ENCODE data around the gene MAVS. TPM values are rescaled to one million over a fixed set of nuclear protein-coding genes. Genes with fewer than 3 reads are reported as not detected.

Gene MAVS
- total and polyA plus RNA-seq, 2 experiments from 2014 or later: 15.6 to 24.7 TPM

GRCh38 chr20:3820901-3821727 is 25.5 kb upstream of the MAVS start:
- Histone ChIP-seq H3K4me2 (peak overlapping the region; percentile 73), H3K4me3 (peak overlapping the region; percentile 62), H3K79me2 (peaks cover 11% of the 10 kb centered on the region), H3K9me2 (replicated peaks; ENCODE audit: insufficient read depth) (no peaks in the 10 kb centered on the region), H4K20me1 (ENCODE audit: insufficient read depth, poor library complexity, severe bottlenecking) (no peaks in the 10 kb centered on the region), H3K27ac (peak overlapping the region; percentile 96), H3K4me1 (ENCODE audit: insufficient read depth) (peaks cover 7% of the 10 kb centered on the region), H3K27me3 (no peaks in the 10 kb centered on the region), H2AFZ (peak overlapping the region; percentile 53), H3K9me3 (ENCODE audit: low read depth) (no peaks in the 10 kb centered on the region), H3K36me3 (replicated peaks; ENCODE audit: insufficient read depth, low read depth) (no peaks in the 10 kb centered on the region)
- TF ChIP-seq EZH2phosphoT487 (IDR thresholded peaks at IDR 0.05; ENCODE audit: low read depth, severe bottlenecking, unreplicated experiment) (no peak), CTCF (IDR thresholded peaks at IDR 0.05; ENCODE audit: poor library complexity) (no peak), EZH2 (IDR thresholded peaks at IDR 0.05; ENCODE audit: borderline replicate concordance) (no peak)
- WGBS (ENCODE audit: low lambda C conversion rate, missing lambda C conversion rate): 58% methylated on average over 20 of the region's 20 CpGs
- no peak for DNase-seq (ENCODE audit: low spot score)

- peaks cover 7% of the 10 kb centered on the region for H3K4me1 ChIP-seq (ENCODE audit: insufficient read depth)
- no peak for DNase-seq (ENCODE audit: low spot score)
- no peaks in the 10 kb centered on the region for H3K36me3 ChIP-seq (replicated peaks; ENCODE audit: insufficient read depth, low read depth)
- 97% methylated on average over 14 of the region's 14 CpGs for WGBS (ENCODE audit: low lambda C conversion rate, missing lambda C conversion rate)
- no peak overlapping the region for H3K27ac ChIP-seq
- no peaks in the 10 kb centered on the region for H3K27me3 ChIP-seq
- no peaks in the 10 kb centered on the region for H4K20me1 ChIP-seq (ENCODE audit: insufficient read depth, poor library complexity, severe bottlenecking)
- H3K79me2 ChIP-seq: peaks cover 11% of the 10 kb centered on the region
- no peak overlapping the region for H2AFZ ChIP-seq
- no peak overlapping the region for H3K4me2 ChIP-seq
- no peak overlapping the region for H3K4me3 ChIP-seq
- H3K9me2 ChIP-seq (replicated peaks; ENCODE audit: insufficient read depth): no peaks in the 10 kb centered on the region
- no peak for TF ChIP-seq EZH2phosphoT487 (IDR thresholded peaks at IDR 0.05; ENCODE audit: low read depth, severe bottlenecking, unreplicated experiment)
- TF ChIP-seq EZH2 (IDR thresholded peaks at IDR 0.05; ENCODE audit: borderline replicate concordance): no peak
- TF ChIP-seq CTCF (IDR thresholded peaks at IDR 0.05; ENCODE audit: poor library complexity): no peak
- no peaks in the 10 kb centered on the region for H3K9me3 ChIP-seq (ENCODE audit: low read depth)
Measured at GRCh38 chr20:3821996-3822395, 24.6 kb upstream of the MAVS start.

- no peaks in the 10 kb centered on the region for H3K36me3 ChIP-seq (replicated peaks; ENCODE audit: insufficient read depth, low read depth)
- peaks cover 11% of the 10 kb centered on the region for H3K79me2 ChIP-seq
- peaks cover 7% of the 10 kb centered on the region for H3K4me1 ChIP-seq (ENCODE audit: insufficient read depth)
- H2AFZ ChIP-seq: no peak overlapping the region
- DNase-seq (ENCODE audit: low spot score): no peak
- no peaks in the 10 kb centered on the region for H3K9me2 ChIP-seq (replicated peaks; ENCODE audit: insufficient read depth)
- no peak for TF ChIP-seq EZH2phosphoT487 (IDR thresholded peaks at IDR 0.05; ENCODE audit: low read depth, severe bottlenecking, unreplicated experiment)
- TF ChIP-seq EZH2 (IDR thresholded peaks at IDR 0.05; ENCODE audit: borderline replicate concordance): no peak
- TF ChIP-seq CTCF (IDR thresholded peaks at IDR 0.05; ENCODE audit: poor library complexity): no peak
- H3K9me3 ChIP-seq (ENCODE audit: low read depth): no peaks in the 10 kb centered on the region
- H3K27me3 ChIP-seq: no peaks in the 10 kb centered on the region
- no peak overlapping the region for H3K4me2 ChIP-seq
- 97% methylated on average over 20 of the region's 20 CpGs for WGBS (ENCODE audit: low lambda C conversion rate, missing lambda C conversion rate)
- H3K4me3 ChIP-seq: no peak overlapping the region
- H4K20me1 ChIP-seq (ENCODE audit: insufficient read depth, poor library complexity, severe bottlenecking): no peaks in the 10 kb centered on the region
- H3K27ac ChIP-seq: no peak overlapping the region
Measured at GRCh38 chr20:3823881-3824280, 22.8 kb upstream of the MAVS start.

All from hepatocyte (in vitro differentiated cells).